Skeletal muscle satellite cell (primary cell): ENCODE results near the gene AK2.
"Not testable (repeated sequence)": the region's sequence is repeated elsewhere in the genome, so short reads cannot be mapped to it uniquely, and the experiment has no call there.

Experiments
- H3K27me3 ChIP-seq: 2 replicates; pipeline ENCODE4 v1.7.0; 2013; ENCODE audit warnings: low read length; ENCODE audit not compliant: control insufficient read depth, insufficient read depth
- H3K36me3 ChIP-seq: 2 replicates; pipeline ENCODE4 v1.7.0; 2013; ENCODE audit warnings: mild to moderate bottlenecking, control low read depth, low read length; ENCODE audit not compliant: insufficient read depth
- H3K4me1 ChIP-seq: 2 replicates; pipeline ENCODE4 v1.7.0; 2013; ENCODE audit warnings: low read length; ENCODE audit not compliant: control insufficient read depth, insufficient read depth
- H3K4me2 ChIP-seq: 2 replicates; pipeline ENCODE4 v1.7.0; 2013; ENCODE audit warnings: mild to moderate bottlenecking, low read length
- H3K4me3 ChIP-seq: 2 replicates; pipeline ENCODE4 v1.7.0; 2013; ENCODE audit warnings: low read length
- H3K9ac ChIP-seq: 2 replicates; pipeline ENCODE4 v1.7.0; 2013; ENCODE audit warnings: mild to moderate bottlenecking, low read depth, low read length, moderate library complexity
- H3K9me3 ChIP-seq: replicated peaks from 2 replicates; pipeline ENCODE4 v1.7.0; 2013; ENCODE audit warnings: mild to moderate bottlenecking, control low read depth, low read length

The AK2 gene

GRCh38 chr1:33049371-33049770 is 12.7 kb upstream of the AK2 start:
- Histone ChIP-seq H3K9me3 (no peaks in the 10 kb centered on the region), H3K27me3 (no peaks in the 10 kb centered on the region), H3K4me2 (no peak overlapping the region), H3K36me3 (no peaks in the 10 kb centered on the region), H3K4me1 (peaks cover 20% of the 10 kb centered on the region), H3K9ac (no peak overlapping the region), H3K4me3 (no peak overlapping the region)

DNA sequence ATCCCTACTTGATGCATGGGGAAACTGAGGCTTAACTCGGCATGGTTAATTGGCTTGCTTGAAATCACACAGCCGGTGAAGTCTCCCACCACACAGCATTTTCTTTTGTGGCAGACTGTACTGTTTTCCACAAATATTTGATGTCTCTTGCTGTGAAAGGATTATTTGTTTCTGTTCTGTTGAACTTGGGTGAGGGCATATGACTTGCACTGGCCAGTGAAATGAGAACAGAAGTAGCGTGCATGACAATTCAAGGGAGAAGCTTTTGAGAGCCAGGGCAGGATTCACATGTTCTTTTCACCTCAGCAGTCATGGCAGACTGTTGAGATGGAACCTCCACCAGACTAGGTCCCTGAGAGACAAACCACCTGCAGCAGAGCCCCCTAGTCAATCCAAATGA is 11.7 kb upstream of the AK2 start:
- Histone ChIP-seq H3K36me3 (no peaks in the 10 kb centered on the region), H3K9ac (no peak overlapping the region), H3K9me3 (no peaks in the 10 kb centered on the region), H3K4me2 (no peak overlapping the region), H3K4me1 (peaks cover 20% of the 10 kb centered on the region), H3K4me3 (no peak overlapping the region), H3K27me3 (no peaks in the 10 kb centered on the region)

GRCh38 chr1:33047839-33048305 is 11.2 kb upstream of the AK2 start:
- Histone ChIP-seq H3K36me3 (no peaks in the 10 kb centered on the region), H3K9me3 (no peaks in the 10 kb centered on the region), H3K9ac (no peak overlapping the region), H3K4me2 (no peak overlapping the region), H3K27me3 (no peaks in the 10 kb centered on the region), H3K4me1 (peaks cover 20% of the 10 kb centered on the region), H3K4me3 (no peak overlapping the region)

DNA sequence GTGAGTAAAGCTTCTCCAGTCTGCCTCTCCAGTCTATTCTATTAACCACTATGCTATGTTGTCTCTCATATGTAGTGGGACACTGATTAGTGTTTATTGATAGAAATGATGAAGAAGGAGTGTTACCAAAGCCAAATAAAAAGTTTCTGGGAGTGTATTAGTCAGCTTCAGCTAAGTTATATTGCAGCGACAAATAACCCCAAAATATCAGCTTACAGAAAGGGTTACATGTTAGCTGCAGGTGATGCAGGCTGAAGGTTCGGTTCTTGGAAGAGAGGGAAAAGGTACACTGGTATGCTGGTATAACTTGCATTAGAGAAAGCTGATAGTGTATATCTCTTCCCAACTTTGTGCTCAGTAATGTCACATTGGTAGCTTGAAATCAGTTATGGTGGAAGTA is 10.6 kb upstream of the AK2 start:
- Histone ChIP-seq H3K4me1 (peaks cover 20% of the 10 kb centered on the region), H3K27me3 (no peaks in the 10 kb centered on the region), H3K9me3 (no peaks in the 10 kb centered on the region), H3K36me3 (no peaks in the 10 kb centered on the region), H3K4me3 (no peak overlapping the region), H3K4me2 (no peak overlapping the region), H3K9ac (no peak overlapping the region)

DNA sequence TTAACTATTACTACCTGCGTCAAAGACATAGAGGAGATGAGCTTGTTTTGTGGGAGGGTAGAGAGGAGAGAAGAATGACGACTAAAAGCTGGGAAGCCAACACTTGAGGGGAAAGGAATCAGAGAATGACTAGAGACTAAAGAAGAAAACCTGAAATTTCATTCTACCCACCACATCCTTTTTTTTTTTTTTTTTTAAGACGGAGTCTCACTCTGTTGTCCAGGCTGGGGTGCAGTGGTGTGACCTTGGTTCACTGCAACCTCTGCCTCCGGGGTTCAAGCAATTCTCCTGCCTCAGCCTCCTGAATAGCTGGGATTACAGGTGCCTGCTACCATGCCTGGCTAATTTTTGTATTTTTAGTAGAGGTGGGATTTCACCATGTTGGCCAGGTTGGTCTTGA is 9.6 kb upstream of the AK2 start:
- not testable (repeated sequence) for H3K9me3 ChIP-seq, H3K4me3 ChIP-seq, H3K27me3 ChIP-seq, H3K36me3 ChIP-seq, H3K9ac ChIP-seq, H3K4me2 ChIP-seq
- H3K4me1 ChIP-seq, result peaks cover 20% of the 10 kb centered on the region

DNA sequence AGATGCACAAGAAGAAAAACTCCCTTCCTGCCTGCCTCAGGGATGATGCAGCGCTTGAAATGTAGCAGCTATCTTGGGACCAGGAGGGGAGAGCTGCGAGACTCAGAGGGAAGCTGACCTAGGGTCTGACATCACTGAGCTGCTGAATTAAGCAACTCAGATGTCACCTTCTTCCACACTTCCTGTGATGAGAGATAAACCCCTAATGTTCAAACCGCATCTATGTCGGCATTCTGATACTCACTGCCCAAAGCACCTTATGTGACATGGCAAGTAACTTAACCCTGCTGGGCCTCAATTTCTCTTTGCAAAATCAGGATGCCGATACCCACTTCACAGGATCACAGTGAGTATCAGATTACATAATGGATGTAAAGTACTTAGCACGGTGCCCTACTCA is 9.1 kb upstream of the AK2 start:
- Histone ChIP-seq H3K9me3 (no peaks in the 10 kb centered on the region), H3K27me3 (no peaks in the 10 kb centered on the region), H3K9ac (no peak overlapping the region), H3K4me3 (no peak overlapping the region), H3K4me2 (no peak overlapping the region), H3K4me1 (peaks cover 19% of the 10 kb centered on the region), H3K36me3 (no peaks in the 10 kb centered on the region)

GRCh38 chr1:33045246-33045645 is 8.6 kb upstream of the AK2 start:
- Histone ChIP-seq H3K4me3 (no peak overlapping the region), H3K9me3 (no peaks in the 10 kb centered on the region), H3K27me3 (no peaks in the 10 kb centered on the region), H3K4me2 (no peak overlapping the region), H3K4me1 (peaks cover 13% of the 10 kb centered on the region), H3K9ac (no peak overlapping the region), H3K36me3 (no peaks in the 10 kb centered on the region)

GRCh38 chr1:33043267-33044092 is 6.8 kb upstream of the AK2 start:
- H3K4me1 ChIP-seq, result peaks cover 8% of the 10 kb centered on the region
- H3K27me3 ChIP-seq, result no peaks in the 10 kb centered on the region
- H3K9me3 ChIP-seq, result no peaks in the 10 kb centered on the region
- H3K36me3 ChIP-seq, result no peaks in the 10 kb centered on the region
- H3K4me2 ChIP-seq, result no peak overlapping the region
- H3K4me3 ChIP-seq, result no peak overlapping the region
- no peak overlapping the region for H3K9ac ChIP-seq

GRCh38 chr1:33042831-33043230 is 6.1 kb upstream of the AK2 start:
- H3K4me2 ChIP-seq, result no peak overlapping the region
- H3K36me3 ChIP-seq, result no peaks in the 10 kb centered on the region
- peaks cover 2% of the 10 kb centered on the region for H3K4me1 ChIP-seq

GRCh38 chr1:33041026-33041425 is 4.3 kb upstream of the AK2 start:
- H3K4me2 ChIP-seq, result no peak overlapping the region
- no peaks in the 10 kb centered on the region for H3K9me3 ChIP-seq
- no peak overlapping the region for H3K4me3 ChIP-seq
- H3K4me1 ChIP-seq, result peaks cover 4% of the 10 kb centered on the region
- no peak overlapping the region for H3K9ac ChIP-seq
- H3K36me3 ChIP-seq, result no peaks in the 10 kb centered on the region
- H3K27me3 ChIP-seq, result no peaks in the 10 kb centered on the region

More at GRCh38 chr1:33042831-33043230, 6.1 kb upstream of the AK2 start:
- Histone ChIP-seq H3K27me3 (no peaks in the 10 kb centered on the region), H3K9me3 (no peaks in the 10 kb centered on the region), H3K9ac (no peak overlapping the region), H3K4me3 (no peak overlapping the region)

- no peaks in the 10 kb centered on the region for H3K36me3 ChIP-seq
- H3K9ac ChIP-seq, result no peak overlapping the region
- no peaks in the 10 kb centered on the region for H3K9me3 ChIP-seq
- H3K27me3 ChIP-seq, result no peaks in the 10 kb centered on the region
- peaks cover 14% of the 10 kb centered on the region for H3K4me1 ChIP-seq
- H3K4me2 ChIP-seq, result no peak overlapping the region
- H3K4me3 ChIP-seq, result no peak overlapping the region
Measured at GRCh38 chr1:33039840-33040239, 3.2 kb upstream of the AK2 start.

DNA sequence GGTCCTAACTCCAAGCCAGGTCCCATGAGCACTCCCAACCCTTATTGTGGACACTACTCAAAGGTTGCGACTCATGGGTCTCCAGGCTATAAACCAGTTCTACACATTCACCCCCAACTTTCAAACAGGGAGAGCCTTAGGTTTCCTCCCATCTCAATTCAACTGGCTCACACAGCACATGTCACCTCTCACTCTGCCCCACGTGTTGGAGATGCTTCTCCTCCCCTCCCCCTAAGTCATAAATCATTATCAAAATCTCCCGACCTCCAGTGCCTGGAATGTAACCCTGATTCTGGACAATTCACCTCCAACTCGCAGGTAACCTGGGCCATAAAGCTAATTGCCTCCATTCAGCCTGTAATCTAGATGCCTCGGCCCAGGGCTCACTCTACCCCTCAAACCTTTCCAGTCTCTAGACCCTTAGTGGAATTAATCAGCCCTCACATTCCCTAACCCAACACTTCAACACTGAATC is 595 bp downstream of the AK2 start:
- Histone ChIP-seq H3K4me1 (peaks cover 22% of the 10 kb centered on the region), H3K36me3 (peaks cover 5% of the 10 kb centered on the region), H3K4me2 (peak overlapping the region; percentile 82), H3K27me3 (no peaks in the 10 kb centered on the region), H3K9me3 (no peaks in the 10 kb centered on the region), H3K4me3 (peak overlapping the region; percentile 79), H3K9ac (peak overlapping the region; percentile 90)
